Upper lobe of left lung (tissue), 4 donors: ENCODE data around the gene MON1A.

Source experiments
- CTCF ChIP-seq, 6 experiments: fragments of 450-650 bp in 4 of 6; fragments of 200-600 bp in 2 of 6; sonication (generic) in 2 of 6; IDR thresholded peaks; one replicate each; pipeline ENCODE4 v1.5.1; 2016 to 2019; ENCODE audit warnings: antibody characterized with exemption in 6 of 6
- POLR2A ChIP-seq, 4 donors: fragments of 450-650 bp; IDR thresholded peaks; one replicate each; pipeline ENCODE4 v1.5.1; 2016 to 2017; ENCODE audit warnings: antibody characterized with exemption in 4 of 4, mild to moderate bottlenecking in 2 of 4
- POLR2AphosphoS5 ChIP-seq, 2 donors: sonication (generic); formaldehyde crosslinking; IDR thresholded peaks; one replicate each; pipeline ENCODE4 v1.5.1; 2017; ENCODE audit warnings: antibody characterized with exemption in 2 of 2

GRCh38 chr3:49886922-49887265, 42.7 kb downstream of the MON1A start:
- no peak for TF ChIP-seq CTCF (IDR thresholded peaks at IDR 0.05)
- no peak for TF ChIP-seq POLR2A (IDR thresholded peaks at IDR 0.05)
- no peak for TF ChIP-seq POLR2AphosphoS5 (IDR thresholded peaks at IDR 0.05)
